ENCODE data around the gene CCDC85B. TPM values are rescaled to one million over a fixed set of nuclear protein-coding genes. Genes with fewer than 3 reads are reported as not detected.
"Not testable (repeated sequence)": the region's sequence is repeated elsewhere in the genome, so short reads cannot be mapped to it uniquely, and the experiment has no call there.

The CCDC85B gene
- total RNA-seq: 10 to 100 TPM; 50.8 to 61.3 (median 57.4) TPM
- 80.3 TPM for polyA plus RNA-seq
- long read RNA-seq, donor 1, transcript CCDC85B-201 (1 exons, 1,524 nt): major isoform, 150 of 150 reads
- long read RNA-seq, donor 1, partial matches to known transcripts: 0 of 150 reads
- long read RNA-seq, donor 1, other reads (novel, unspliced or antisense): 0 of 150 reads
- long read RNA-seq, donor 2, transcript CCDC85B-201 (1 exons, 1,524 nt): major isoform, 147 of 147 reads
- long read RNA-seq, donor 2, partial matches to known transcripts: 0 of 147 reads
- long read RNA-seq, donor 2, other reads (novel, unspliced or antisense): 0 of 147 reads
- long read RNA-seq, donor 3, transcript CCDC85B-201 (1 exons, 1,524 nt): major isoform, 26 of 26 reads
- long read RNA-seq, donor 3, partial matches to known transcripts: 0 of 26 reads
- long read RNA-seq, donor 3, other reads (novel, unspliced or antisense): 0 of 26 reads
- long read RNA-seq, donor 4, transcript CCDC85B-201 (1 exons, 1,524 nt): major isoform, 113 of 113 reads
- long read RNA-seq, donor 4, partial matches to known transcripts: 0 of 113 reads
- long read RNA-seq, donor 4, other reads (novel, unspliced or antisense): 0 of 113 reads

GRCh38 chr11:65890324-65891218 lies at the start of gene CCDC85B:
TSS of gene CCDC85B (plus strand) at chr11:65890673. CDS start at chr11:65890784, 111 bp downstream.
- no peaks in the 10 kb centered on the region for H3K27me3 ChIP-seq (ENCODE audit: control insufficient read depth, insufficient read depth)
- WGBS: under 1% methylated on average over 94 of the region's 94 CpGs
- H3K4me3 ChIP-seq (ENCODE audit: low read length): peak within 1 kb of the TSS; percentile 61
- ATAC-seq (peak; percentile 80 to 83), DNase-seq (peak; percentile 99 to 100 (median 100))
- H3K27ac ChIP-seq (ENCODE audit: low read length): peak within 1 kb of the TSS; percentile 98
- intact Hi-C loops (cut with DNase I): no loop called here
- H3K4me1 ChIP-seq (ENCODE audit: control insufficient read depth, insufficient read depth, low read length): peaks cover 7% of the 10 kb centered on the region
- H3K9me3 ChIP-seq (ENCODE audit: control insufficient read depth, low read length): no peaks in the 10 kb centered on the region

- no peak for ATAC-seq
- WGBS: 93% methylated on average over 4 of the region's 4 CpGs
- intact Hi-C loops (cut with DNase I): no loop called here
Measured at GRCh38 chr11:65842144-65842543, 48.3 kb upstream of the CCDC85B start.

GRCh38 chr11:65843811-65844210 lies 46.7 kb upstream of the CCDC85B start:
- 92% methylated on average over 3 of the region's 3 CpGs for WGBS
- Histone ChIP-seq H3K27ac (ENCODE audit: low read length) (no peak overlapping the region), H3K4me1 (ENCODE audit: control insufficient read depth, insufficient read depth, low read length) (no peaks in the 10 kb centered on the region), H3K27me3 (ENCODE audit: control insufficient read depth, insufficient read depth) (no peaks in the 10 kb centered on the region), H3K4me3 (ENCODE audit: low read length) (no peak overlapping the region), H3K9me3 (ENCODE audit: control insufficient read depth, low read length) (no peaks in the 10 kb centered on the region)
- DNase-seq (no peak), ATAC-seq (no peak)
- intact Hi-C loops (cut with DNase I): no loop called here

More at GRCh38 chr11:65842144-65842543, 48.3 kb upstream of the CCDC85B start:
- no peak overlapping the region for H3K4me3 ChIP-seq (ENCODE audit: low read length)
- no peaks in the 10 kb centered on the region for H3K27me3 ChIP-seq (ENCODE audit: control insufficient read depth, insufficient read depth)
- H3K4me1 ChIP-seq (ENCODE audit: control insufficient read depth, insufficient read depth, low read length): no peaks in the 10 kb centered on the region
- no peak overlapping the region for H3K27ac ChIP-seq (ENCODE audit: low read length)
- no peaks in the 10 kb centered on the region for H3K9me3 ChIP-seq (ENCODE audit: control insufficient read depth, low read length)
- no peak for DNase-seq

- no peaks in the 10 kb centered on the region for H3K27me3 ChIP-seq (ENCODE audit: control insufficient read depth, insufficient read depth)
- no peak overlapping the region for H3K4me3 ChIP-seq (ENCODE audit: low read length)
- no peaks in the 10 kb centered on the region for H3K4me1 ChIP-seq (ENCODE audit: control insufficient read depth, insufficient read depth, low read length)
- ATAC-seq (no peak), DNase-seq (no peak)
- H3K9me3 ChIP-seq (ENCODE audit: control insufficient read depth, low read length): no peaks in the 10 kb centered on the region
- no peak overlapping the region for H3K27ac ChIP-seq (ENCODE audit: low read length)
- WGBS: 88% methylated on average over 10 of the region's 10 CpGs
- intact Hi-C loops (cut with DNase I): no loop called here
Measured at GRCh38 chr11:65844231-65844872, 46.1 kb upstream of the CCDC85B start.

GRCh38 chr11:65847746-65848145 lies 42.7 kb upstream of the CCDC85B start:
- no peaks in the 10 kb centered on the region for H3K9me3 ChIP-seq (ENCODE audit: control insufficient read depth, low read length)
- intact Hi-C loops (cut with DNase I): no loop called here
- H3K4me3 ChIP-seq (ENCODE audit: low read length): no peak overlapping the region
- no peak for ATAC-seq
- 67% methylated on average over 3 of the region's 3 CpGs for WGBS
- H3K4me1 ChIP-seq (ENCODE audit: control insufficient read depth, insufficient read depth, low read length): no peaks in the 10 kb centered on the region
- no peak for DNase-seq
- no peak overlapping the region for H3K27ac ChIP-seq (ENCODE audit: low read length)
- H3K27me3 ChIP-seq (ENCODE audit: control insufficient read depth, insufficient read depth): no peaks in the 10 kb centered on the region

GRCh38 chr11:65848693-65849092 lies 41.8 kb upstream of the CCDC85B start:
- ATAC-seq; H3K4me3 ChIP-seq (ENCODE audit: low read length); H3K27me3 ChIP-seq (ENCODE audit: control insufficient read depth, insufficient read depth); H3K27ac ChIP-seq (ENCODE audit: low read length); H3K9me3 ChIP-seq (ENCODE audit: control insufficient read depth, low read length); DNase-seq; intact Hi-C loops (cut with DNase I); H3K4me1 ChIP-seq (ENCODE audit: control insufficient read depth, insufficient read depth, low read length): not testable (repeated sequence)
- WGBS: 61% methylated on average over 7 of the region's 7 CpGs

- Histone ChIP-seq H3K27me3 (ENCODE audit: control insufficient read depth, insufficient read depth) (no peaks in the 10 kb centered on the region), H3K9me3 (ENCODE audit: control insufficient read depth, low read length) (no peaks in the 10 kb centered on the region), H3K4me3 (ENCODE audit: low read length) (no peak overlapping the region), H3K27ac (ENCODE audit: low read length) (no peak overlapping the region), H3K4me1 (ENCODE audit: control insufficient read depth, insufficient read depth, low read length) (no peaks in the 10 kb centered on the region)
- ATAC-seq: no peak
- WGBS: 67% methylated on average over 8 of the region's 8 CpGs
- peak in 1 of 3 donors; percentile 29 for DNase-seq
- intact Hi-C loops (cut with DNase I): no loop called here
Measured at GRCh38 chr11:65849366-65849765, 41.1 kb upstream of the CCDC85B start.

- ATAC-seq: no peak
- H3K4me1 ChIP-seq (ENCODE audit: control insufficient read depth, insufficient read depth, low read length): no peaks in the 10 kb centered on the region
- no peak overlapping the region for H3K4me3 ChIP-seq (ENCODE audit: low read length)
- peak in 2 of 3 donors; percentile 42 to 54 for DNase-seq
- H3K27ac ChIP-seq (ENCODE audit: low read length): no peak overlapping the region
- intact Hi-C loops (cut with DNase I): no loop called here
- WGBS: 42% methylated on average over 16 of the region's 16 CpGs
- H3K9me3 ChIP-seq (ENCODE audit: control insufficient read depth, low read length): no peaks in the 10 kb centered on the region
- no peaks in the 10 kb centered on the region for H3K27me3 ChIP-seq (ENCODE audit: control insufficient read depth, insufficient read depth)
Measured at GRCh38 chr11:65849771-65850216, 40.7 kb upstream of the CCDC85B start.

GRCh38 chr11:65850217-65851082 lies 40.0 kb upstream of the CCDC85B start:
- no peaks in the 10 kb centered on the region for H3K27me3 ChIP-seq (ENCODE audit: control insufficient read depth, insufficient read depth)
- 71% methylated on average over 20 of the region's 20 CpGs for WGBS
- no peak overlapping the region for H3K4me3 ChIP-seq (ENCODE audit: low read length)
- no peak overlapping the region for H3K27ac ChIP-seq (ENCODE audit: low read length)
- DNase-seq (peak in 2 of 3 donors; percentile 41 to 43), ATAC-seq (peak in 1 of 2 donors; percentile 6)
- H3K4me1 ChIP-seq (ENCODE audit: control insufficient read depth, insufficient read depth, low read length): no peaks in the 10 kb centered on the region
- H3K9me3 ChIP-seq (ENCODE audit: control insufficient read depth, low read length): no peaks in the 10 kb centered on the region
- intact Hi-C loops (cut with DNase I): no loop called here

Data from right cardiac atrium (tissue), 5 donors.